CD8-positive, alpha-beta memory T cell (primary cell): ENCODE data around the gene ALKBH2. TPM values are rescaled to one million over a fixed set of nuclear protein-coding genes. Genes with fewer than 3 reads are reported as not detected.

Experiments
- CTCF ChIA-PET: fragments of 350-600 bp; sonication (Branson Sonifier 250); formaldehyde crosslinking; loops from one replicate; lab custom pipeline; 2021; ENCODE audit warnings: antibody characterized with exemption; lab: Charles Lee
- POLR2A ChIA-PET: fragments of 350-600 bp; sonication (Branson Sonifier 250); formaldehyde crosslinking; loops from one replicate; lab custom pipeline; 2021; ENCODE audit warnings: antibody characterized with exemption; lab: Charles Lee
- DNase-seq, 5 donors: peaks; one replicate each; pipeline versions ENCODE4 v3.0.0 to v3.0.0-alpha.2; 2020 to 2022; ENCODE audit warnings: mixed read lengths in 1 of 5
- H3K27ac ChIP-seq: one replicate; pipeline ENCODE4 v1.7.0; 2013; ENCODE audit warnings: low read depth, mild to moderate bottlenecking, low read length, moderate library complexity
- H3K27me3 ChIP-seq: 2 replicates; pipeline ENCODE4 v1.7.0; 2013; ENCODE audit warnings: low read length, mild to moderate bottlenecking; ENCODE audit not compliant: insufficient read depth, poor library complexity, severe bottlenecking
- H3K36me3 ChIP-seq: 2 replicates; pipeline ENCODE4 v1.7.0; 2013; ENCODE audit warnings: mild to moderate bottlenecking, low read length, moderate library complexity; ENCODE audit not compliant: insufficient read depth
- H3K4me1 ChIP-seq: 2 replicates; pipeline ENCODE4 v1.7.0; 2013; ENCODE audit warnings: mild to moderate bottlenecking, low read length, moderate library complexity; ENCODE audit not compliant: insufficient read depth
- H3K4me3 ChIP-seq: 2 replicates; pipeline ENCODE4 v1.7.0; 2013; ENCODE audit warnings: mild to moderate bottlenecking, low read length
- H3K9me3 ChIP-seq: 2 replicates; pipeline ENCODE4 v1.7.0; 2013; ENCODE audit warnings: mild to moderate bottlenecking, low read length
- H3K27ac Mint-ChIP-seq, 8 donors: one replicate each; pipeline ENCODE4 v1.8.0; 2020 to 2021; ENCODE audit warnings: mixed read lengths in 8 of 8, mild to moderate bottlenecking in 6 of 8, inconsistent platforms in 3 of 8, moderate library complexity in 3 of 8
- H3K27me3 Mint-ChIP-seq, 2 donors: one replicate each; pipeline ENCODE4 v1.8.0; 2020 to 2021; ENCODE audit warnings: mixed read lengths in 2 of 2, mild to moderate bottlenecking in 1 of 2, moderate library complexity in 1 of 2
- H3K36me3 Mint-ChIP-seq, 3 donors: one replicate each; pipeline ENCODE4 v1.8.0; 2020 to 2021; ENCODE audit warnings: mixed read lengths in 3 of 3, inconsistent platforms in 1 of 3, mild to moderate bottlenecking in 1 of 3
- H3K4me1 Mint-ChIP-seq, 3 donors: one replicate each; pipeline ENCODE4 v1.8.0; 2020 to 2021; ENCODE audit warnings: mixed read lengths in 3 of 3, inconsistent platforms in 1 of 3, mild to moderate bottlenecking in 1 of 3
- H3K4me3 Mint-ChIP-seq, 7 donors: one replicate each; pipeline ENCODE4 v1.8.0; 2020 to 2021; ENCODE audit warnings: mixed read lengths in 7 of 7, mild to moderate bottlenecking in 6 of 7, moderate library complexity in 4 of 7, inconsistent platforms in 2 of 7
- H3K9me3 Mint-ChIP-seq, 5 donors: one replicate each; pipeline ENCODE4 v1.8.0; 2020 to 2022; ENCODE audit warnings: mixed read lengths in 5 of 5, mild to moderate bottlenecking in 3 of 5, moderate library complexity in 2 of 5, inconsistent platforms in 1 of 5
- polyA plus RNA-seq: library from polyadenylated mRNA; unstranded; fragments of 300-500 nt; fragmentation: Illumina TruSeq; gene quantifications from one replicate; pipeline ENCODE4 v1.2.3, GENCODE V29; 2021
- total RNA-seq, 2 experiments: library from RNA; stranded (reverse); gene quantifications; one replicate each; pipeline ENCODE4 v1.2.3, GENCODE V29; 2021

Gene ALKBH2
- total and polyA plus RNA-seq, 3 experiments from 2014 or later, result 16.4 to 42.9 (median 41.3) TPM

- Histone ChIP-seq H3K27me3 (no peaks in the 10 kb centered on the region), H3K36me3 (no peaks in the 10 kb centered on the region), H3K4me3 (no peak overlapping the region), H3K27ac (no peak overlapping the region), H3K9me3 (no peaks in the 10 kb centered on the region), H3K4me1 (no peaks in the 10 kb centered on the region)
- H3K27me3 Mint-ChIP-seq, result peaks cover 0 to 2% of the 10 kb centered on the region in 2 donors
- ChIA-PET CTCF (interaction anchor here (0.6 to 1.6 kb wide), 2 partner anchors 8 to 80 kb away, joined by 3 to 7 read pairs; no protein-coding TSS in a partner anchor), POLR2A (interaction anchor here (0.5 kb wide), 1 partner anchor 801 kb away, joined by 6 read pairs; no protein-coding TSS in a partner anchor)
- no peak for DNase-seq
- peaks cover 0 to 2% (median 0%) of the 10 kb centered on the region in 3 donors for H3K36me3 Mint-ChIP-seq
- no peaks in the 10 kb centered on the region for H3K9me3 Mint-ChIP-seq
- no peak overlapping the region for H3K4me3 Mint-ChIP-seq
- H3K4me1 Mint-ChIP-seq, result peaks cover 0 to 13% (median 2%) of the 10 kb centered on the region in 3 donors
- no peak overlapping the region for H3K27ac Mint-ChIP-seq
Observed at GRCh38 chr12:109120095-109120494, 26.8 kb upstream of the ALKBH2 start.

GRCh38 chr12:109116611-109116949 is 23.3 kb upstream of the ALKBH2 start:
- no peak overlapping the region for H3K27ac Mint-ChIP-seq
- Histone ChIP-seq H3K4me3 (no peak overlapping the region), H3K9me3 (no peaks in the 10 kb centered on the region), H3K36me3 (no peaks in the 10 kb centered on the region), H3K27ac (no peak overlapping the region), H3K27me3 (no peaks in the 10 kb centered on the region), H3K4me1 (no peaks in the 10 kb centered on the region)
- no peak for DNase-seq
- POLR2A ChIA-PET, result no interaction called here
- no peak overlapping the region for H3K4me3 Mint-ChIP-seq
- peaks cover 0 to 2% (median 0%) of the 10 kb centered on the region in 3 donors for H3K36me3 Mint-ChIP-seq
- peaks cover 0 to 40% (median 14%) of the 10 kb centered on the region in 3 donors for H3K4me1 Mint-ChIP-seq
- no peaks in the 10 kb centered on the region for H3K27me3 Mint-ChIP-seq
- H3K9me3 Mint-ChIP-seq, result no peaks in the 10 kb centered on the region
- CTCF ChIA-PET, result no interaction called here

- peaks cover 0 to 2% (median 0%) of the 10 kb centered on the region in 3 donors for H3K36me3 Mint-ChIP-seq
- Histone ChIP-seq H3K9me3 (no peaks in the 10 kb centered on the region), H3K27me3 (no peaks in the 10 kb centered on the region), H3K36me3 (no peaks in the 10 kb centered on the region), H3K4me3 (no peak within 1 kb of the TSS), H3K4me1 (no peaks in the 10 kb centered on the region), H3K27ac (no peak within 1 kb of the TSS)
- no peak within 1 kb of the TSS for H3K4me3 Mint-ChIP-seq
- peak within 1 kb of the TSS in 2 of 8 donors; percentile 16 to 81 for H3K27ac Mint-ChIP-seq
- POLR2A ChIA-PET, result no interaction called here
- H3K9me3 Mint-ChIP-seq, result no peaks in the 10 kb centered on the region
- no peaks in the 10 kb centered on the region for H3K27me3 Mint-ChIP-seq
- no peak for DNase-seq
- CTCF ChIA-PET, result no interaction called here
- H3K4me1 Mint-ChIP-seq, result peaks cover 0 to 40% (median 14%) of the 10 kb centered on the region in 3 donors
Observed at GRCh38 chr12:109115758-109116610, 22.7 kb upstream of the ALKBH2 start, which contains the start of gene ACACB. Gene ACACB, plus strand, starts transcription at chr12:109116587. Its CDS starts 22,819 bp downstream, at chr12:109139406.

- H3K27ac Mint-ChIP-seq, result peak overlapping the region in 1 of 8 donors; percentile 43
- DNase-seq, result no peak
- H3K27ac ChIP-seq, result no peak overlapping the region
- no peaks in the 10 kb centered on the region for H3K9me3 ChIP-seq
- H3K27me3 ChIP-seq, result no peaks in the 10 kb centered on the region
- H3K36me3 ChIP-seq, result no peaks in the 10 kb centered on the region
- H3K4me1 ChIP-seq, result no peaks in the 10 kb centered on the region
- no peak overlapping the region for H3K4me3 ChIP-seq
- peaks cover 0 to 40% (median 14%) of the 10 kb centered on the region in 3 donors for H3K4me1 Mint-ChIP-seq
- CTCF ChIA-PET, result no interaction called here
- peaks cover 0 to 4% (median 2%) of the 10 kb centered on the region in 3 donors for H3K36me3 Mint-ChIP-seq
- POLR2A ChIA-PET, result no interaction called here
- H3K9me3 Mint-ChIP-seq, result no peaks in the 10 kb centered on the region
- H3K4me3 Mint-ChIP-seq, result no peak overlapping the region
- no peaks in the 10 kb centered on the region for H3K27me3 Mint-ChIP-seq
Observed at GRCh38 chr12:109115404-109115757, 22.1 kb upstream of the ALKBH2 start.

- Histone ChIP-seq H3K27ac (no peak overlapping the region), H3K4me1 (no peaks in the 10 kb centered on the region), H3K36me3 (no peaks in the 10 kb centered on the region), H3K27me3 (no peaks in the 10 kb centered on the region), H3K9me3 (no peaks in the 10 kb centered on the region), H3K4me3 (no peak overlapping the region)
- ChIA-PET POLR2A (no interaction called here), CTCF (no interaction called here)
- H3K27me3 Mint-ChIP-seq, result no peaks in the 10 kb centered on the region
- H3K9me3 Mint-ChIP-seq, result no peaks in the 10 kb centered on the region
- H3K36me3 Mint-ChIP-seq, result peaks cover 0 to 10% (median 3%) of the 10 kb centered on the region in 3 donors
- DNase-seq, result no peak
- peaks cover 0 to 40% (median 14%) of the 10 kb centered on the region in 3 donors for H3K4me1 Mint-ChIP-seq
- H3K27ac Mint-ChIP-seq, result peak overlapping the region in 1 of 8 donors; percentile 27
- H3K4me3 Mint-ChIP-seq, result no peak overlapping the region
Observed at GRCh38 chr12:109114644-109115043, 21.4 kb upstream of the ALKBH2 start.

GRCh38 chr12:109113661-109114321 is 20.5 kb upstream of the ALKBH2 start:
- peaks cover 0 to 40% (median 14%) of the 10 kb centered on the region in 3 donors for H3K4me1 Mint-ChIP-seq
- peak overlapping the region in 1 of 8 donors; percentile 23 for H3K27ac Mint-ChIP-seq
- H3K4me3 Mint-ChIP-seq, result no peak overlapping the region
- DNase-seq, result no peak
- Histone ChIP-seq H3K27me3 (no peaks in the 10 kb centered on the region), H3K9me3 (no peaks in the 10 kb centered on the region), H3K36me3 (no peaks in the 10 kb centered on the region), H3K4me1 (no peaks in the 10 kb centered on the region), H3K27ac (no peak overlapping the region), H3K4me3 (no peak overlapping the region)
- H3K27me3 Mint-ChIP-seq, result no peaks in the 10 kb centered on the region
- H3K9me3 Mint-ChIP-seq, result no peaks in the 10 kb centered on the region
- ChIA-PET POLR2A (no interaction called here), CTCF (interaction anchor here (3.1 kb wide), 1 partner anchor 13 kb away, joined by 27 read pairs; no protein-coding TSS in a partner anchor)
- peaks cover 0 to 15% (median 4%) of the 10 kb centered on the region in 3 donors for H3K36me3 Mint-ChIP-seq

GRCh38 chr12:109112720-109113465 is 19.6 kb upstream of the ALKBH2 start:
- H3K36me3 Mint-ChIP-seq, result peaks cover 0 to 22% (median 7%) of the 10 kb centered on the region in 3 donors
- H3K27ac ChIP-seq, result no peak overlapping the region
- no peaks in the 10 kb centered on the region for H3K4me1 ChIP-seq
- ChIA-PET CTCF (interaction anchor here (0.8 to 3.1 kb wide), 13 partner anchors 8 to 601 kb away, joined by 3 to 27 read pairs (median 5); partner anchors contain the start of gene ALKBH2), POLR2A (interaction anchor here (1.2 kb wide), 1 partner anchor 20 kb away, joined by 3 read pairs; the partner anchor contains the start of gene ALKBH2)
- no peaks in the 10 kb centered on the region for H3K27me3 ChIP-seq
- H3K9me3 ChIP-seq, result no peaks in the 10 kb centered on the region
- no peaks in the 10 kb centered on the region for H3K36me3 ChIP-seq
- no peak overlapping the region for H3K4me3 Mint-ChIP-seq
- DNase-seq, result no peak
- H3K4me1 Mint-ChIP-seq, result peaks cover 0 to 40% (median 14%) of the 10 kb centered on the region in 3 donors
- H3K9me3 Mint-ChIP-seq, result no peaks in the 10 kb centered on the region
- H3K27ac Mint-ChIP-seq, result no peak overlapping the region
- H3K4me3 ChIP-seq, result no peak overlapping the region
- H3K27me3 Mint-ChIP-seq, result no peaks in the 10 kb centered on the region
